C4-2B (cell line): Measurements from ENCODE around the gene C12orf43.

Source experiments
- CTCF ChIP-seq: fragments of 450-650 bp; conservative IDR thresholded peaks from 2 replicates; pipeline ENCODE4 v1.5.1; 2017; ENCODE audit warnings: mild to moderate bottlenecking
- ZFX ChIP-seq: fragments of 450-650 bp; IDR thresholded peaks from 2 replicates; pipeline ENCODE4 v1.6.1; 2017

GRCh38 chr12:120998435-120998834 lies 17.9 kb downstream of the C12orf43 start:
- TF ChIP-seq CTCF (no peak), ZFX (no peak)
